ENCODE data around the gene SNRNP70. TPM values are rescaled to one million over a fixed set of nuclear protein-coding genes. Genes with fewer than 3 reads are reported as not detected.
A peak's percentile ranks its signal among the peaks of the same experiment; 100 is the strongest.

Gene SNRNP70
- total and polyA plus RNA-seq, 2 of the 13 experiments (the other 11 are each of a cell fraction or from before 2014, with no cell fraction given): 150 to 210 TPM

GRCh38 chr19:49150106-49150943, 65.1 kb downstream of the SNRNP70 start (continued):
- TF ChIP-seq, protein P1, sequence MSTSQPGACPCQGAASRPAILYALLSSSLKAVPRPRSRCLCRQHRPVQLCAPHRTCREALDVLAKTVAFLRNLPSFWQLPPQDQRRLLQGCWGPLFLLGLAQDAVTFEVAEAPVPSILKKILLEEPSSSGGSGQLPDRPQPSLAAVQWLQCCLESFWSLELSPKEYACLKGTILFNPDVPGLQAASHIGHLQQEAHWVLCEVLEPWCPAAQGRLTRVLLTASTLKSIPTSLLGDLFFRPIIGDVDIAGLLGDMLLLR (CRISPR knock-in tag; IDR thresholded peaks at IDR 0.05): no peak
- TF ChIP-seq ZNF224 (CRISPR knock-in tag; IDR thresholded peaks at IDR 0.05) (peak; percentile 80; the same call in 1 of the 2 replicates), CHD2 (IDR thresholded peaks at IDR 0.05; ENCODE audit: low read depth, low read length) (no peak), ZNF124 (CRISPR knock-in tag; IDR thresholded peaks at IDR 0.05) (no peak), ZNF44 (CRISPR knock-in tag; IDR thresholded peaks at IDR 0.05) (0 out of 2 replicates have a peak, but pooled peaks have one; percentile 13), ATF7-NPFF (CRISPR knock-in tag; IDR thresholded peaks at IDR 0.05; ENCODE audit: low read depth) (peak; percentile 34; the same call in 1 of the 2 replicates), ZNF609 (CRISPR knock-in tag; IDR thresholded peaks at IDR 0.05; ENCODE audit: borderline replicate concordance) (no peak), WIZ (CRISPR knock-in tag; IDR thresholded peaks at IDR 0.05) (no peak; the same call in 1 of the 2 replicates), ZFP36L1 (CRISPR knock-in tag; IDR thresholded peaks at IDR 0.05) (0 out of 2 replicates have a peak, but pooled peaks have one; percentile 28), ZNF619 (CRISPR knock-in tag; IDR thresholded peaks at IDR 0.05) (no peak; the same call in 1 of the 2 replicates), MYC (CRISPR knock-in tag; IDR thresholded peaks at IDR 0.05; ENCODE audit: borderline replicate concordance) (peak; percentile 71), THAP8 (CRISPR knock-in tag; IDR thresholded peaks at IDR 0.05; ENCODE audit: borderline replicate concordance) (0 out of 2 replicates have a peak, but pooled peaks have one; percentile 72), ZNF3 (CRISPR knock-in tag; IDR thresholded peaks at IDR 0.05) (no peak), ZNF414 (CRISPR knock-in tag; IDR thresholded peaks at IDR 0.05) (peak; percentile 66; the same call in 1 of the 2 replicates), ZNF513 (CRISPR knock-in tag; conservative IDR thresholded peaks at IDR 0.05) (no peak), GABPA (IDR thresholded peaks at IDR 0.05; ENCODE audit: low read depth, low read length) (no peak), GABPA (CRISPR knock-in tag; IDR thresholded peaks at IDR 0.05; ENCODE audit: low read depth) (peak; percentile 51), BCL6 (CRISPR knock-in tag; IDR thresholded peaks at IDR 0.05) (no peak)
- TF ChIP-seq, protein P2, sequence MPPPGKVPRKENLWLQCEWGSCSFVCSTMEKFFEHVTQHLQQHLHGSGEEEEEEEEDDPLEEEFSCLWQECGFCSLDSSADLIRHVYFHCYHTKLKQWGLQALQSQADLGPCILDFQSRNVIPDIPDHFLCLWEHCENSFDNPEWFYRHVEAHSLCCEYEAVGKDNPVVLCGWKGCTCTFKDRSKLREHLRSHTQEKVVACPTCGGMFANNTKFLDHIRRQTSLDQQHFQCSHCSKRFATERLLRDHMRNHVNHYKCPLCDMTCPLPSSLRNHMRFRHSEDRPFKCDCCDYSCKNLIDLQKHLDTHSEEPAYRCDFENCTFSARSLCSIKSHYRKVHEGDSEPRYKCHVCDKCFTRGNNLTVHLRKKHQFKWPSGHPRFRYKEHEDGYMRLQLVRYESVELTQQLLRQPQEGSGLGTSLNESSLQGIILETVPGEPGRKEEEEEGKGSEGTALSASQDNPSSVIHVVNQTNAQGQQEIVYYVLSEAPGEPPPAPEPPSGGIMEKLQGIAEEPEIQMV (CRISPR knock-in tag; IDR thresholded peaks at IDR 0.05; ENCODE audit: low read depth): 0 out of 2 replicates have a peak, but pooled peaks have one; percentile 62
